ENCODE results near the gene LRRC74B.
"Not testable (repeated sequence)": the region's sequence is repeated elsewhere in the genome, so short reads cannot be mapped to it uniquely, and the experiment has no call there.

Gene LRRC74B

GRCh38 chr22:21003782-21004181 lies 42.0 kb upstream of the LRRC74B start:
- Histone ChIP-seq H2AFZ (ENCODE audit: low read length) (no peak overlapping the region), H3F3A (ENCODE audit: insufficient read depth, low read length) (no peaks in the 10 kb centered on the region), H3K4me2 (ENCODE audit: low read length) (peak overlapping the region; percentile 98; the same call in 1 of the 2 replicates), H3K36me3 (ENCODE audit: insufficient read depth, low read length) (peaks cover 15% of the 10 kb centered on the region; the same call in 1 of the 2 replicates), H3K4me3 (ENCODE audit: low read depth, low read length, poor library complexity, severe bottlenecking) (no peak overlapping the region), H3K27me3 (ENCODE audit: insufficient read depth, low read length) (no peaks in the 10 kb centered on the region), H3K79me2 (ENCODE audit: insufficient read depth, low read length) (peaks cover 7% of the 10 kb centered on the region; the same call in 1 of the 2 replicates), H3K27ac (ENCODE audit: low read depth, low read length, poor library complexity, severe bottlenecking) (no peak overlapping the region), H4K20me1 (ENCODE audit: insufficient read depth, low read length) (no peaks in the 10 kb centered on the region), H3K9ac (ENCODE audit: low read length) (no peak overlapping the region), H3K9me3 (ENCODE audit: low read length) (no peaks in the 10 kb centered on the region), H3K9me2 (ENCODE audit: low read depth, low read length) (no peaks in the 10 kb centered on the region), H3K4me1 (ENCODE audit: insufficient read depth, low read length, severe bottlenecking) (peaks cover 36% of the 10 kb centered on the region)
- TF ChIP-seq, protein P1, sequence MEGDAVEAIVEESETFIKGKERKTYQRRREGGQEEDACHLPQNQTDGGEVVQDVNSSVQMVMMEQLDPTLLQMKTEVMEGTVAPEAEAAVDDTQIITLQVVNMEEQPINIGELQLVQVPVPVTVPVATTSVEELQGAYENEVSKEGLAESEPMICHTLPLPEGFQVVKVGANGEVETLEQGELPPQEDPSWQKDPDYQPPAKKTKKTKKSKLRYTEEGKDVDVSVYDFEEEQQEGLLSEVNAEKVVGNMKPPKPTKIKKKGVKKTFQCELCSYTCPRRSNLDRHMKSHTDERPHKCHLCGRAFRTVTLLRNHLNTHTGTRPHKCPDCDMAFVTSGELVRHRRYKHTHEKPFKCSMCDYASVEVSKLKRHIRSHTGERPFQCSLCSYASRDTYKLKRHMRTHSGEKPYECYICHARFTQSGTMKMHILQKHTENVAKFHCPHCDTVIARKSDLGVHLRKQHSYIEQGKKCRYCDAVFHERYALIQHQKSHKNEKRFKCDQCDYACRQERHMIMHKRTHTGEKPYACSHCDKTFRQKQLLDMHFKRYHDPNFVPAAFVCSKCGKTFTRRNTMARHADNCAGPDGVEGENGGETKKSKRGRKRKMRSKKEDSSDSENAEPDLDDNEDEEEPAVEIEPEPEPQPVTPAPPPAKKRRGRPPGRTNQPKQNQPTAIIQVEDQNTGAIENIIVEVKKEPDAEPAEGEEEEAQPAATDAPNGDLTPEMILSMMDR (IDR thresholded peaks at IDR 0.05; ENCODE audit: low read length) = no peak
- TF ChIP-seq EZH2 (IDR thresholded peaks at IDR 0.05; ENCODE audit: borderline replicate concordance, low read length) = no peak

GRCh38 chr22:21009208-21009607 lies 36.5 kb upstream of the LRRC74B start:
- H4K20me1 ChIP-seq (ENCODE audit: insufficient read depth, low read length); H3K9ac ChIP-seq (ENCODE audit: low read length); H3K4me1 ChIP-seq (ENCODE audit: insufficient read depth, low read length, severe bottlenecking); H3K4me3 ChIP-seq (ENCODE audit: low read depth, low read length, poor library complexity, severe bottlenecking); H3K36me3 ChIP-seq (ENCODE audit: insufficient read depth, low read length); H3F3A ChIP-seq (ENCODE audit: insufficient read depth, low read length); H3K27me3 ChIP-seq (ENCODE audit: insufficient read depth, low read length); H3K4me2 ChIP-seq (ENCODE audit: low read length); H3K9me2 ChIP-seq (ENCODE audit: low read depth, low read length); H3K9me3 ChIP-seq (ENCODE audit: low read length); H2AFZ ChIP-seq (ENCODE audit: low read length); H3K79me2 ChIP-seq (ENCODE audit: insufficient read depth, low read length); H3K27ac ChIP-seq (ENCODE audit: low read depth, low read length, poor library complexity, severe bottlenecking): not testable (repeated sequence)

- TF ChIP-seq EZH2 (IDR thresholded peaks at IDR 0.05; ENCODE audit: borderline replicate concordance, low read length) = no peak
- no peak overlapping the region for H2AFZ ChIP-seq (ENCODE audit: low read length)
- no peak overlapping the region for H3K4me2 ChIP-seq (ENCODE audit: low read length)
- no peaks in the 10 kb centered on the region for H3K9me3 ChIP-seq (ENCODE audit: low read length)
- no peaks in the 10 kb centered on the region for H4K20me1 ChIP-seq (ENCODE audit: insufficient read depth, low read length)
- no peak overlapping the region for H3K27ac ChIP-seq (ENCODE audit: low read depth, low read length, poor library complexity, severe bottlenecking)
- no peaks in the 10 kb centered on the region for H3K27me3 ChIP-seq (ENCODE audit: insufficient read depth, low read length)
- no peak overlapping the region for H3K9ac ChIP-seq (ENCODE audit: low read length)
- H3K4me1 ChIP-seq (ENCODE audit: insufficient read depth, low read length, severe bottlenecking) = peaks cover 8% of the 10 kb centered on the region
- H3K4me3 ChIP-seq (ENCODE audit: low read depth, low read length, poor library complexity, severe bottlenecking) = no peak overlapping the region
- H3F3A ChIP-seq (ENCODE audit: insufficient read depth, low read length) = no peaks in the 10 kb centered on the region
- no peaks in the 10 kb centered on the region for H3K9me2 ChIP-seq (ENCODE audit: low read depth, low read length)
- H3K36me3 ChIP-seq (ENCODE audit: insufficient read depth, low read length) = no peaks in the 10 kb centered on the region
- no peaks in the 10 kb centered on the region for H3K79me2 ChIP-seq (ENCODE audit: insufficient read depth, low read length)
Measured at GRCh38 chr22:21009638-21010425, 35.9 kb upstream of the LRRC74B start.

- H2AFZ ChIP-seq (ENCODE audit: low read length) = no peak overlapping the region
- peaks cover 9% of the 10 kb centered on the region for H3K4me1 ChIP-seq (ENCODE audit: insufficient read depth, low read length, severe bottlenecking)
- no peaks in the 10 kb centered on the region for H3K9me2 ChIP-seq (ENCODE audit: low read depth, low read length)
- no peaks in the 10 kb centered on the region for H3F3A ChIP-seq (ENCODE audit: insufficient read depth, low read length)
- no peaks in the 10 kb centered on the region for H3K9me3 ChIP-seq (ENCODE audit: low read length)
- no peak overlapping the region for H3K9ac ChIP-seq (ENCODE audit: low read length)
- H4K20me1 ChIP-seq (ENCODE audit: insufficient read depth, low read length) = no peaks in the 10 kb centered on the region
- no peaks in the 10 kb centered on the region for H3K27me3 ChIP-seq (ENCODE audit: insufficient read depth, low read length)
- H3K27ac ChIP-seq (ENCODE audit: low read depth, low read length, poor library complexity, severe bottlenecking) = no peak overlapping the region
- no peaks in the 10 kb centered on the region for H3K79me2 ChIP-seq (ENCODE audit: insufficient read depth, low read length)
- TF ChIP-seq EZH2 (IDR thresholded peaks at IDR 0.05; ENCODE audit: borderline replicate concordance, low read length) = no peak
- TF ChIP-seq, protein P1 (IDR thresholded peaks at IDR 0.05; ENCODE audit: low read length) = no peak
- H3K36me3 ChIP-seq (ENCODE audit: insufficient read depth, low read length) = no peaks in the 10 kb centered on the region
- H3K4me2 ChIP-seq (ENCODE audit: low read length) = no peak overlapping the region
- no peak overlapping the region for H3K4me3 ChIP-seq (ENCODE audit: low read depth, low read length, poor library complexity, severe bottlenecking)
Measured at GRCh38 chr22:21010426-21011113, 35.2 kb upstream of the LRRC74B start.
